Loucy (cell line): ENCODE data around the gene TARDBP.

Experiments used
- H2AFZ ChIP-seq: fragments of 200-600 bp; sonication (generic); 2 replicates; pipeline ENCODE4 v1.6.0; 2016; ENCODE audit warnings: antibody characterized with exemption, mild to moderate bottlenecking, low read length, moderate library complexity
- H3F3A ChIP-seq: fragments of 200-600 bp; 2 replicates; pipeline ENCODE4 v1.6.0; 2016; ENCODE audit warnings: antibody characterized with exemption, low read depth, mild to moderate bottlenecking
- H3K27me3 ChIP-seq: fragments of 200-600 bp; sonication (generic); 2 replicates; pipeline ENCODE4 v1.6.1; 2014; ENCODE audit warnings: low read length, mild to moderate bottlenecking; ENCODE audit not compliant: insufficient read depth, poor library complexity, severe bottlenecking
- H3K36me3 ChIP-seq: fragments of 200-600 bp; sonication (generic); 2 replicates; pipeline ENCODE4 v1.6.1; 2016; ENCODE audit warnings: low read length; ENCODE audit not compliant: insufficient read depth
- H3K4me1 ChIP-seq: fragments of 200-600 bp; sonication (generic); 2 replicates; pipeline ENCODE4 v1.5.1; 2014; ENCODE audit warnings: low read length, mild to moderate bottlenecking; ENCODE audit not compliant: insufficient read depth, poor library complexity, severe bottlenecking
- H3K4me2 ChIP-seq: fragments of 200-600 bp; sonication (generic); 2 replicates; pipeline ENCODE4 v1.6.0; 2014; ENCODE audit warnings: antibody characterized with exemption, low read length, low read depth, mild to moderate bottlenecking; ENCODE audit not compliant: poor library complexity, severe bottlenecking
- H3K4me3 ChIP-seq: fragments of 200-600 bp; sonication (generic); 2 replicates; pipeline ENCODE4 v1.5.1; 2014; ENCODE audit warnings: low read length, mild to moderate bottlenecking, mixed read lengths; ENCODE audit not compliant: poor library complexity, severe bottlenecking
- H3K79me2 ChIP-seq: fragments of 200-600 bp; sonication (generic); 2 replicates; pipeline ENCODE4 v1.6.1; 2014; ENCODE audit warnings: low read length; ENCODE audit not compliant: insufficient read depth
- H3K9ac ChIP-seq: fragments of 200-600 bp; sonication (generic); 2 replicates; pipeline ENCODE4 v1.6.0; 2014; ENCODE audit warnings: mild to moderate bottlenecking, low read depth, low read length, moderate library complexity; ENCODE audit not compliant: poor library complexity, severe bottlenecking
- H3K9me2 ChIP-seq: fragments of 200-600 bp; sonication (generic); replicated peaks from 2 replicates; pipeline ENCODE4 v1.6.1; 2016; ENCODE audit warnings: low read depth, low read length, mixed read lengths
- H3K9me3 ChIP-seq: fragments of 200-600 bp; sonication (generic); 2 replicates; pipeline ENCODE4 v1.6.1; 2014; ENCODE audit warnings: mild to moderate bottlenecking, antibody characterized with exemption, low read length, low read depth; ENCODE audit not compliant: insufficient read depth
- H4K20me1 ChIP-seq: fragments of 200-600 bp; sonication (generic); 2 replicates; pipeline ENCODE4 v1.6.0; 2014; ENCODE audit warnings: antibody characterized with exemption, low read length, mild to moderate bottlenecking; ENCODE audit not compliant: insufficient read depth, poor library complexity, severe bottlenecking
- EZH2phosphoT487 ChIP-seq: fragments of 200-600 bp; IDR thresholded peaks from 2 replicates; pipeline ENCODE4 v1.6.1; 2018; ENCODE audit warnings: antibody characterized with exemption, mild to moderate bottlenecking, moderate library complexity, borderline replicate concordance
- TF ChIP-seq, protein P1 (sequence below): fragments of 200-600 bp; sonication (generic); conservative IDR thresholded peaks from 2 replicates; pipeline ENCODE4 v1.5.1; 2014; ENCODE audit warnings: mild to moderate bottlenecking, antibody characterized with exemption, low read length

The TARDBP gene

GRCh38 chr1:11059155-11059967 lies 46.9 kb downstream of the TARDBP start:
- H3K4me3 ChIP-seq: peak overlapping the region; percentile 90
- peaks cover 16% of the 10 kb centered on the region for H4K20me1 ChIP-seq
- H3K4me1 ChIP-seq: peaks cover 26% of the 10 kb centered on the region
- no peaks in the 10 kb centered on the region for H3K9me3 ChIP-seq
- peaks cover 3% of the 10 kb centered on the region; the same call in 1 of the 2 replicates for H3F3A ChIP-seq
- no peak for TF ChIP-seq EZH2phosphoT487
- TF ChIP-seq, protein P1, sequence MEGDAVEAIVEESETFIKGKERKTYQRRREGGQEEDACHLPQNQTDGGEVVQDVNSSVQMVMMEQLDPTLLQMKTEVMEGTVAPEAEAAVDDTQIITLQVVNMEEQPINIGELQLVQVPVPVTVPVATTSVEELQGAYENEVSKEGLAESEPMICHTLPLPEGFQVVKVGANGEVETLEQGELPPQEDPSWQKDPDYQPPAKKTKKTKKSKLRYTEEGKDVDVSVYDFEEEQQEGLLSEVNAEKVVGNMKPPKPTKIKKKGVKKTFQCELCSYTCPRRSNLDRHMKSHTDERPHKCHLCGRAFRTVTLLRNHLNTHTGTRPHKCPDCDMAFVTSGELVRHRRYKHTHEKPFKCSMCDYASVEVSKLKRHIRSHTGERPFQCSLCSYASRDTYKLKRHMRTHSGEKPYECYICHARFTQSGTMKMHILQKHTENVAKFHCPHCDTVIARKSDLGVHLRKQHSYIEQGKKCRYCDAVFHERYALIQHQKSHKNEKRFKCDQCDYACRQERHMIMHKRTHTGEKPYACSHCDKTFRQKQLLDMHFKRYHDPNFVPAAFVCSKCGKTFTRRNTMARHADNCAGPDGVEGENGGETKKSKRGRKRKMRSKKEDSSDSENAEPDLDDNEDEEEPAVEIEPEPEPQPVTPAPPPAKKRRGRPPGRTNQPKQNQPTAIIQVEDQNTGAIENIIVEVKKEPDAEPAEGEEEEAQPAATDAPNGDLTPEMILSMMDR: no peak
- peak overlapping the region; percentile 88 for H3K4me2 ChIP-seq
- H3K36me3 ChIP-seq: peaks cover 11% of the 10 kb centered on the region; the same call in 1 of the 2 replicates
- H2AFZ ChIP-seq: peak overlapping the region; percentile 84; the same call in 1 of the 2 replicates
- H3K9ac ChIP-seq: peak overlapping the region; percentile 88
- H3K79me2 ChIP-seq: peaks cover 42% of the 10 kb centered on the region
- no peaks in the 10 kb centered on the region for H3K9me2 ChIP-seq
- no peaks in the 10 kb centered on the region for H3K27me3 ChIP-seq

DNA sequence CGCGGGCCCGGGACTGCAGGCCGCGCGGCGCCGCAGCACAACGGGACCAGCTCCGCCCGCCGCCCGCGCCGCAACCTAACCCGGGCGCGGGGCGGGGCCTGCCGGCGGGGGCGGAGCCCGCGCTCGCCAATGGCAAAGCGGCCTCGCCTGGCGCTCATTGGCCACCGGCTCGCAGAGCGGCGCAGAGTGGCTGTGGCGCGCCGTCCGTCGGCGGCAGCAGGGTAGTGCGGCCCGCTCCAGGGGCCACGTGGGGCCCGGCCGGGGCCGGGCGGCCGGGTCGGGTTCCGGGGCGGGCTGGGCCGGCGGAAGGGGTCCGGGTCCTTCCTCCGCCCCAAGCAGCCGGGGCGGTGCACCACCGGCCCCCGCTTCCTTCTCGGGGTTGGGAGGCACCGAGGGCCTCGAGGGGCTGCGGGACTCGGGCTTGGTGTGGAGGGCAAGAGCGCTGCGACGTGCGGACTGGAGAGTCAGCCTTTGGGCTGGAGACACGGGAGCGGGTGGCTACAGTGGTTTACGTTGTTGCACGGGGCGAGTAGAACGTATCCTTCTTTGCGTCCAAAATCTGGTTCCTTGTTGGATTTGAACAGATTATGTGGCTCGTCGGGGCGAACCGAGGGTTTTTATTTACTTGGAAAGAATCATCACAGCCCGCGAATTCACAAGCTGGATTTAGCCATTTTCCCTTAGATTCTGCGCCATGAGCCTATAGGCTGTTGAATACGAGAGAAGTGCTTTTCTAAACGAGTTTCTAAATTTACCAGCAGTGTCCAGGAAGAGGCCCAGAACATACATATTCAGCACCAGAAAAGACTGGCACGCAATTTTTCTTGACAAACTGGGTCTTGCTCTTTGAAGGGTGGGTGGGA lies 47.7 kb downstream of the TARDBP start, which contains the start of gene SRM:
TSS of gene SRM (minus strand) at position 51 of the 863 bp plus-strand sequence. CDS start 75 bp downstream, outside the sequence.
- no peak for TF ChIP-seq EZH2phosphoT487
- TF ChIP-seq, protein P1: no peak
- peaks cover 16% of the 10 kb centered on the region for H4K20me1 ChIP-seq
- H3K4me1 ChIP-seq: peaks cover 26% of the 10 kb centered on the region
- H3K9me2 ChIP-seq: no peaks in the 10 kb centered on the region
- H3F3A ChIP-seq: peaks cover 3% of the 10 kb centered on the region; the same call in 1 of the 2 replicates
- peak within 1 kb of the TSS; percentile 99 for H3K4me2 ChIP-seq
- H3K9me3 ChIP-seq: no peaks in the 10 kb centered on the region
- H2AFZ ChIP-seq: peak within 1 kb of the TSS; percentile 84
- peak within 1 kb of the TSS; percentile 88 for H3K9ac ChIP-seq
- H3K4me3 ChIP-seq: peak within 1 kb of the TSS; percentile 90
- no peaks in the 10 kb centered on the region for H3K27me3 ChIP-seq
- H3K79me2 ChIP-seq: peaks cover 42% of the 10 kb centered on the region
- peaks cover 16% of the 10 kb centered on the region; the same call in 1 of the 2 replicates for H3K36me3 ChIP-seq

- H3K9ac ChIP-seq: peak overlapping the region; percentile 78
- H3K4me2 ChIP-seq: peak overlapping the region; percentile 99
- no peaks in the 10 kb centered on the region for H3K27me3 ChIP-seq
- no peaks in the 10 kb centered on the region for H3K9me2 ChIP-seq
- H3K36me3 ChIP-seq: peaks cover 22% of the 10 kb centered on the region; the same call in 1 of the 2 replicates
- H3K4me3 ChIP-seq: no peak overlapping the region
- no peaks in the 10 kb centered on the region for H3K9me3 ChIP-seq
- peaks cover 26% of the 10 kb centered on the region for H3K4me1 ChIP-seq
- H3F3A ChIP-seq: peaks cover 3% of the 10 kb centered on the region; the same call in 1 of the 2 replicates
- peaks cover 38% of the 10 kb centered on the region for H3K79me2 ChIP-seq
- H2AFZ ChIP-seq: no peak overlapping the region
- no peak for TF ChIP-seq EZH2phosphoT487
- TF ChIP-seq, protein P1: peak; percentile 19; the same call in 1 of the 2 replicates
- peaks cover 13% of the 10 kb centered on the region for H4K20me1 ChIP-seq
Measured at GRCh38 chr1:11061652-11062365, 49.4 kb downstream of the TARDBP start.
